Thoracic aorta (tissue), 2 donors: Measurements from ENCODE around the gene USP10. TPM values are rescaled to one million over a fixed set of nuclear protein-coding genes. Genes with fewer than 3 reads are reported as not detected.

Source experiments
- ATAC-seq: fragments of 150-250 bp; one replicate; pipeline ENCODE4 v1.8.0; 2017; ENCODE audit warnings: low read depth; ENCODE audit not compliant: insufficient number of reproducible peaks, low FRiP score
- DNase-seq: peaks from one replicate; pipeline ENCODE4 v3.0.0-alpha.2; 2020; ENCODE audit warnings: low spot score
- H3K27ac ChIP-seq, 2 donors: fragments of 200-600 bp; sonication (generic); 1 replicate in 1 of 2; 2 replicates in 1 of 2; pipeline ENCODE4 v1.5.1; 2016; ENCODE audit warnings: mild to moderate bottlenecking in 2 of 2, moderate library complexity in 2 of 2
- H3K27me3 ChIP-seq: fragments of 200-600 bp; sonication (generic); replicated peaks from 2 replicates; pipeline ENCODE4 v1.6.0; 2016; ENCODE audit warnings: mild to moderate bottlenecking; ENCODE audit not compliant: insufficient read depth
- H3K36me3 ChIP-seq: fragments of 200-600 bp; sonication (generic); one replicate; pipeline ENCODE4 v1.5.1; 2016
- H3K4me1 ChIP-seq, 2 donors: fragments of 200-600 bp; sonication (generic); 1 replicate in 1 of 2; 2 replicates in 1 of 2; pipeline versions ENCODE4 v1.5.1 to v1.6.0; 2016; ENCODE audit warnings: low read depth in 2 of 2, mild to moderate bottlenecking in 1 of 2; ENCODE audit not compliant: control insufficient read depth in 1 of 2
- H3K4me3 ChIP-seq: fragments of 200-600 bp; sonication (generic); 2 replicates; pipeline ENCODE4 v1.5.1; 2016; ENCODE audit warnings: mild to moderate bottlenecking
- H3K9me3 ChIP-seq: fragments of 200-600 bp; sonication (generic); 2 replicates; pipeline ENCODE4 v1.5.1; 2016
- total RNA-seq, 2 donors: library from RNA; depleted of rRNA; stranded (reverse); fragments of >200 nt; gene quantifications; one replicate each; pipeline versions ENCODE4 v1.1.0 to v1.2.3, GENCODE V29; 2016
- TF ChIP-seq, protein P1 (sequence below): fragments of 200-600 bp; sonication (generic); IDR thresholded peaks from one replicate; pipeline ENCODE4 v1.5.1; 2019; ENCODE audit warnings: antibody characterized with exemption

The USP10 gene
- total RNA-seq, 2 donors from 2014 or later, result 36.7 to 85.2 TPM

DNA sequence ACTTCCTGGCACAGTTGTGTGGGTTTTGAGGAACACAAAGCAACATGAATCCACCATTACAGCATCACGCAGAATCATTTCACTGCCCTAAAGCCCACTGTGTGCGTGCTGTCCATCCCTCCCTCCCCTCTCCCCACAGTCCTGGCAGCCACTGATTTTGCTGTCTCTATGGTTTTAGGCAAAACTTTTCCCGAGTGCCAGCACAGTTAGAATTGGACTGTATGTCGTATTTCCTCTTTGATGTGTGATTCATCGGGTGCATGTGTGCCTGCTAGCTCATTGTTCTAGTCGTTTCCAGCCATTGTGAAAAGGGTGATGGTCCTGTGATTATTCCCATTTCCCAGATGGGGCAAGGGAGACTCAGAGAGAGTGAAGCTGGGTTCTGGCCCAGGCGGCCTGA is 38.8 kb upstream of the USP10 start:
- no peaks in the 10 kb centered on the region for H3K9me3 ChIP-seq
- no peak overlapping the region for H3K27ac ChIP-seq
- ATAC-seq (no peak), DNase-seq (no peak)
- H3K4me3 ChIP-seq, result no peak overlapping the region
- peaks cover 0 to 11% of the 10 kb centered on the region in 2 donors for H3K4me1 ChIP-seq
- H3K27me3 ChIP-seq, result no peaks in the 10 kb centered on the region
- H3K36me3 ChIP-seq, result peaks cover 79% of the 10 kb centered on the region
- TF ChIP-seq, protein P1, sequence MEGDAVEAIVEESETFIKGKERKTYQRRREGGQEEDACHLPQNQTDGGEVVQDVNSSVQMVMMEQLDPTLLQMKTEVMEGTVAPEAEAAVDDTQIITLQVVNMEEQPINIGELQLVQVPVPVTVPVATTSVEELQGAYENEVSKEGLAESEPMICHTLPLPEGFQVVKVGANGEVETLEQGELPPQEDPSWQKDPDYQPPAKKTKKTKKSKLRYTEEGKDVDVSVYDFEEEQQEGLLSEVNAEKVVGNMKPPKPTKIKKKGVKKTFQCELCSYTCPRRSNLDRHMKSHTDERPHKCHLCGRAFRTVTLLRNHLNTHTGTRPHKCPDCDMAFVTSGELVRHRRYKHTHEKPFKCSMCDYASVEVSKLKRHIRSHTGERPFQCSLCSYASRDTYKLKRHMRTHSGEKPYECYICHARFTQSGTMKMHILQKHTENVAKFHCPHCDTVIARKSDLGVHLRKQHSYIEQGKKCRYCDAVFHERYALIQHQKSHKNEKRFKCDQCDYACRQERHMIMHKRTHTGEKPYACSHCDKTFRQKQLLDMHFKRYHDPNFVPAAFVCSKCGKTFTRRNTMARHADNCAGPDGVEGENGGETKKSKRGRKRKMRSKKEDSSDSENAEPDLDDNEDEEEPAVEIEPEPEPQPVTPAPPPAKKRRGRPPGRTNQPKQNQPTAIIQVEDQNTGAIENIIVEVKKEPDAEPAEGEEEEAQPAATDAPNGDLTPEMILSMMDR, result no peak

DNA sequence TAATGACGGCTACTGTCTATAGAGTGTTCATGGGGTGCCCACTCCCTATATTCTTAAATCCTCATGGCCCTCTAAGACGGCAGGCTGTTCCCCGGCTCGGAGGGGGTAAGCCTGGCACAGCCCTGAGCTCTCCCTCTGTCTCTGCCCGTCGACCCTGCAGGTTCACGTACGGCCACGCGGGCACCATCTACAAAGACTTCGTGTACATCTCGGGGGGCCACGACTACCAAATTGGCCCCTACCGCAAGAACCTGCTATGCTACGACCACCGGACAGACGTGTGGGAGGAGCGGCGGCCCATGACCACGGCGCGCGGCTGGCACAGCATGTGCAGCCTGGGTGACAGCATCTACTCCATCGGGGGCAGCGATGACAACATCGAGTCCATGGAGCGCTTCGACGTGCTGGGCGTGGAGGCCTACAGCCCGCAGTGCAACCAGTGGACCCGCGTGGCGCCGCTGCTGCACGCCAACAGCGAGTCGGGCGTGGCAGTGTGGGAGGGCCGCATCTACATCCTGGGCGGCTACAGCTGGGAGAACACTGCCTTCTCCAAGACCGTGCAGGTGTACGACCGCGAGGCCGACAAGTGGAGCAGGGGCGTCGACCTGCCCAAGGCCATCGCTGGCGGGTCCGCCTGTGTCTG is 38.3 kb upstream of the USP10 start:
- Histone ChIP-seq H3K27ac (no peak overlapping the region), H3K9me3 (no peaks in the 10 kb centered on the region), H3K27me3 (no peaks in the 10 kb centered on the region), H3K4me3 (no peak overlapping the region), H3K4me1 (peaks cover 0 to 11% of the 10 kb centered on the region in 2 donors), H3K36me3 (peaks cover 79% of the 10 kb centered on the region)
- DNase-seq (no peak), ATAC-seq (no peak)
- TF ChIP-seq, protein P1, result no peak

DNA sequence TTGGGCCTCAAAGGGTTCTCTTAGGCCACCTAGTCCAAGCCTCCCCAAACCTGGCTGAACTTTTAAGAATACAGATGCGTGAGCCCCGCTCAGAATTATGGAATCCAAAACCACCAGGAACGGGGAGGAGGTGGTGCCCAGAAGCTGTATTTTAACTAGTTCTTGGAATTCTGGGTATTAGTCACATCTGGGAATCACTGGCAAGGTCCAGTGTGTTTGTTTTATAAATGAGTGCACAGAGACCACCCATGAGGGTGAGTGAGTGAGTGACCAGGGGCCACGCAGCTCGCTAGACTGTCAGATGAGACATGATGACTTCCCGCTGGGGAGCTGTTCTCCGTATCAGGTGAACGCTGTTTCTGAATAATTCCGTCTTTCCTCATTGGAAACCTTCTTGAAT is 37.3 kb upstream of the USP10 start:
- DNase-seq (no peak), ATAC-seq (no peak)
- Histone ChIP-seq H3K9me3 (no peaks in the 10 kb centered on the region), H3K27me3 (no peaks in the 10 kb centered on the region), H3K4me1 (peaks cover 0 to 11% of the 10 kb centered on the region in 2 donors), H3K36me3 (peaks cover 71% of the 10 kb centered on the region), H3K27ac (no peak overlapping the region), H3K4me3 (no peak overlapping the region)
- TF ChIP-seq, protein P1, result no peak

DNA sequence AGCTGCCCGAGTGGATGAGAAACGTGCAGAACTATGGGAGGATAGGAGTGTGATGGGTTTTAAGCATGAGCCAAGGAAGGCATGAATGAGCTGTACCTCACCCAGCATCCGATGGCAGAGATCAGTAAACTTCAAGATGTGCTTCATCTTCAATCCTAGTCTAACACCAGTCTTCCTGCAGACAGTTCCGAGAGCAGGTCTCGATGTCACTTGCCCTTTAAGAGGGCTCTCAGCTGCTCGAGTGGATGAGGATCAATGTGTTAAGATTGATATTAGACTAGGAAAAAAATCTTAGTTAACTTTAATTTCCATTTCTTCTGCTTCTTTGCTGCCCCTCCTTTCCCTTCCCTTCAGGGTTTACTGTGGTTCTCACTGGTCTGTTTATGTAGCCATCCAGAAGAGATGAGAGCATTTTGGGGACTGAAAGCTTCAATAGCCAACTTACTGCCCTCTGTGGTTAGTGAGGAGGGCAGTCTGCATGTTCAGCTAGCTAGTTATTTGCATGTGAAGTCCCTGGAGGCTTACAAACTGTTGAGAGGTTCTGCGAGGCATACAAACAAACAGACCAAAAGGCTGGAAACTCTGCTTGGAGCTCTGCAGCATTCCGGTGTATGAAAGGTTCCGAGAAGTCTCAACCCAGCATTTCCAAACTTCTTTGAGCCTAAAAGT is 36.2 kb upstream of the USP10 start:
- no peak for DNase-seq
- Histone ChIP-seq H3K4me1 (peaks cover 0 to 5% of the 10 kb centered on the region in 2 donors), H3K27ac (no peak overlapping the region), H3K27me3 (no peaks in the 10 kb centered on the region), H3K9me3 (no peaks in the 10 kb centered on the region), H3K36me3 (peaks cover 71% of the 10 kb centered on the region), H3K4me3 (no peak overlapping the region)
- TF ChIP-seq, protein P1, result no peak
- ATAC-seq, result no peak

DNA sequence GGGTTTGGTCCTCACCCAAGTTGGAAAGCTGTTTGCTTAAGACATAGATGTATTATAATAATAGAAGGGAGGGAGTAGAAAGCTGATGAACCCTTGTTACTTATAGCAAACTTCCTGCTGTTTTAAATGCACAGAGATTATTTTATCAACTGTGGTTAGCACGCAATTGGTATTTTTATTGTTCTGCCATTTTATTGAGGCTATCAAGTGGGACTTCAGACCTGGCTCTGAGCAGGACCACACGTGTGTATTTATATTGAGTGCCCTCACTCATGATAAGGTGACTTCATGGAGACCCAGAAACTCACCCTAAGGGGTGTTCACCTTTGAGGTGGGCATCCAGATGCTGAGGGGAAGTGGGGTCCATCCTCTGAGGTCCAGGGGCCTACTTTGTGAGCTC is 34.4 kb upstream of the USP10 start:
- H3K9me3 ChIP-seq, result no peaks in the 10 kb centered on the region
- no peak for ATAC-seq
- no peak overlapping the region for H3K4me3 ChIP-seq
- H3K4me1 ChIP-seq, result no peaks in the 10 kb centered on the region
- TF ChIP-seq, protein P1, result no peak
- no peak overlapping the region for H3K27ac ChIP-seq
- no peaks in the 10 kb centered on the region for H3K27me3 ChIP-seq
- H3K36me3 ChIP-seq, result peaks cover 55% of the 10 kb centered on the region
- DNase-seq, result no peak
